Left kidney (tissue), 2 donors: ENCODE measurements around the gene MYLK4. TPM values are rescaled to one million over a fixed set of nuclear protein-coding genes. Genes with fewer than 3 reads are reported as not detected.

Experiments
- DNase-seq: peaks from one replicate; pipeline ENCODE4 v3.0.0-alpha.2; 2013
- polyA plus RNA-seq: library from polyadenylated mRNA; unstranded; fragments of 120-200 nt; gene quantifications from one replicate; pipeline ENCODE4 v1.2.1, GENCODE V29; 2013; ENCODE audit not compliant: insufficient read length

The MYLK4 gene
- polyA plus RNA-seq, 1 donor, result 1.8 TPM

GRCh38 chr6:2706558-2706957 lies 44.2 kb downstream of the MYLK4 start:
- DNase-seq, result no peak

GRCh38 chr6:2705256-2705655 lies 45.5 kb downstream of the MYLK4 start:
- no peak for DNase-seq

GRCh38 chr6:2697291-2697690 lies 53.4 kb downstream of the MYLK4 start:
- DNase-seq, result no peak

- peak; percentile 45 for DNase-seq
These were observed 55.1 kb downstream of the MYLK4 start for GRCh38 chr6:2695454-2696095.

GRCh38 chr6:2693231-2693630 lies 57.5 kb downstream of the MYLK4 start:
- no peak for DNase-seq

GRCh38 chr6:2688401-2689064 lies 62.2 kb downstream of the MYLK4 start:
- DNase-seq, result no peak

- DNase-seq, result no peak
These were observed 63.3 kb downstream of the MYLK4 start for GRCh38 chr6:2687456-2687855.

- no peak for DNase-seq
These were observed 64.2 kb downstream of the MYLK4 start for GRCh38 chr6:2686515-2686914.

- no peak for DNase-seq
These were observed 65.7 kb downstream of the MYLK4 start for GRCh38 chr6:2684766-2685754.

- DNase-seq, result no peak
These were observed 66.5 kb downstream of the MYLK4 start for GRCh38 chr6:2684103-2684749.

- DNase-seq, result no peak
These were observed 70.3 kb downstream of the MYLK4 start for GRCh38 chr6:2680264-2680922.

GRCh38 chr6:2677080-2677593 lies 73.6 kb downstream of the MYLK4 start:
- no peak for DNase-seq

GRCh38 chr6:2676048-2676447 lies 74.7 kb downstream of the MYLK4 start:
- DNase-seq, result no peak

GRCh38 chr6:2674857-2675256 lies 75.9 kb downstream of the MYLK4 start:
- DNase-seq, result no peak

GRCh38 chr6:2669067-2669700 lies 81.5 kb downstream of the MYLK4 start:
- DNase-seq, result no peak

- DNase-seq, result no peak
These were observed 83.1 kb downstream of the MYLK4 start for GRCh38 chr6:2667617-2668016.

GRCh38 chr6:2666906-2667575 lies 83.7 kb downstream of the MYLK4 start:
- DNase-seq, result no peak

- DNase-seq, result no peak
These were observed 85.3 kb downstream of the MYLK4 start for GRCh38 chr6:2665146-2666070.

- no peak for DNase-seq
These were observed 87.6 kb downstream of the MYLK4 start for GRCh38 chr6:2663123-2663522.
